Measurements from ENCODE around the gene KIF3B.

GRCh38 chr20:32232326-32232886 is 45.0 kb upstream of the KIF3B start:
- TF ChIP-seq SP1 (IDR thresholded peaks at IDR 0.05; ENCODE audit: low read depth) = no peak
- no peak for TF ChIP-seq CTCF (IDR thresholded peaks at IDR 0.05 in 2 of 3, conservative IDR thresholded peaks at IDR 0.05 in 1 of 3; ENCODE audit: borderline replicate concordance in 1 of 3, insufficient read depth in 1 of 3, low read depth in 2 of 3, low read length in 2 of 3)
- TF ChIP-seq JUND (IDR thresholded peaks at IDR 0.05) = no peak
- no peak for TF ChIP-seq POLR2A (IDR thresholded peaks at IDR 0.05; ENCODE audit: borderline replicate concordance, extremely low read depth, insufficient read depth, insufficient read length)
- TF ChIP-seq POLR2AphosphoS5 (IDR thresholded peaks at IDR 0.05; ENCODE audit: low read depth, low read length) = no peak
- TF ChIP-seq ZBTB33 (IDR thresholded peaks at IDR 0.05; ENCODE audit: extremely low read depth, insufficient replicate concordance, low read length) = no peak
- no peak for TF ChIP-seq EGR1 (IDR thresholded peaks at IDR 0.05; ENCODE audit: low read depth)

Data from HCT116 (cell line).